Activated T-helper 1 cell treated with anti-CD3 and anti-CD28 coated beads, Interleukin-12 subunit alpha, Interleukin-12 subunit beta, Interleukin-2, Interleukin-4 antibody, amounts not matched to agents 30 ng/mL and 10 ng/mL and 1 ng/mL, durations not matched to agents 14 hours and 24 hours and 36 hours (primary cell): ENCODE data around the gene NEU3. TPM values are rescaled to one million over a fixed set of nuclear protein-coding genes. Genes with fewer than 3 reads are reported as not detected.

Source experiments
- DNase-seq: peaks from one replicate; pipeline ENCODE4 v3.0.0; 2021; ENCODE audit warnings: low spot score
- H3K27ac Mint-ChIP-seq: one replicate; pipeline ENCODE4 v1.8.0; 2021; ENCODE audit warnings: mild to moderate bottlenecking, mixed read lengths
- H3K27me3 Mint-ChIP-seq: one replicate; pipeline ENCODE4 v1.8.0; 2022; ENCODE audit warnings: mild to moderate bottlenecking, moderate library complexity, mixed read lengths; ENCODE audit not compliant: insufficient read depth
- H3K36me3 Mint-ChIP-seq: one replicate; pipeline ENCODE4 v1.8.0; 2021; ENCODE audit warnings: low read depth, mixed read lengths
- H3K4me1 Mint-ChIP-seq: one replicate; pipeline ENCODE4 v1.8.0; 2021; ENCODE audit warnings: low read depth, mixed read lengths
- H3K4me3 Mint-ChIP-seq: one replicate; pipeline ENCODE4 v1.8.0; 2021; ENCODE audit warnings: mild to moderate bottlenecking, moderate library complexity, mixed read lengths
- H3K9me3 Mint-ChIP-seq: one replicate; pipeline ENCODE4 v1.8.0; 2021; ENCODE audit warnings: mixed read lengths
- intact Hi-C: fragments of 100-400 bp; cut with micrococcal nuclease; formaldehyde crosslinking; loops from one replicate; pipeline ENCODE4 v1.15.1; 2024
- total RNA-seq: library from RNA; stranded (reverse); gene quantifications from 2 replicates; pipeline ENCODE4 v1.2.3, GENCODE V29; 2022

NEU3 gene
- total RNA-seq, 1 donor from 2014 or later, result 16.3 TPM

- Mint-ChIP-seq H3K27me3 (peaks cover 15% of the 10 kb centered on the region), H3K27ac (no peak overlapping the region), H3K9me3 (peaks cover 3% of the 10 kb centered on the region), H3K36me3 (no peaks in the 10 kb centered on the region), H3K4me3 (no peak overlapping the region), H3K4me1 (no peaks in the 10 kb centered on the region)
- intact Hi-C loops, result no loop called here
- no peak for DNase-seq
Observed at GRCh38 chr11:75059299-75059698, 70.6 kb downstream of the NEU3 start.

GRCh38 chr11:75063741-75064314 is 75.1 kb downstream of the NEU3 start:
- peaks cover 3% of the 10 kb centered on the region for H3K9me3 Mint-ChIP-seq
- intact Hi-C loops, result no loop called here
- no peak overlapping the region for H3K27ac Mint-ChIP-seq
- H3K27me3 Mint-ChIP-seq, result peaks cover 24% of the 10 kb centered on the region
- DNase-seq, result no peak
- no peak overlapping the region for H3K4me3 Mint-ChIP-seq
- H3K4me1 Mint-ChIP-seq, result no peaks in the 10 kb centered on the region
- no peaks in the 10 kb centered on the region for H3K36me3 Mint-ChIP-seq

- Mint-ChIP-seq H3K4me1 (no peaks in the 10 kb centered on the region), H3K27me3 (peaks cover 20% of the 10 kb centered on the region), H3K4me3 (no peak overlapping the region), H3K9me3 (no peaks in the 10 kb centered on the region), H3K27ac (no peak overlapping the region), H3K36me3 (no peaks in the 10 kb centered on the region)
- no peak for DNase-seq
- intact Hi-C loops, result no loop called here
Observed at GRCh38 chr11:75066061-75066460, 77.3 kb downstream of the NEU3 start.

Other genes with a start within 250 kb of the NEU3 start
- 14.8 and 15.3 TPM in 2 replicates for gene RNF169, start 240.1 kb upstream of the NEU3 start, total RNA-seq
- gene XRRA1, start 39.8 kb upstream of the NEU3 start, total RNA-seq, result 8.6 and 9.0 TPM in 2 replicates
- gene SPCS2, start 39.7 kb upstream of the NEU3 start, total RNA-seq, result 167 and 172 TPM in 2 replicates
- gene OR2AT4, start 107.9 kb downstream of the NEU3 start, total RNA-seq, result not detected in 2 replicates
- gene SLCO2B1, start 162.2 kb downstream of the NEU3 start, total RNA-seq, result not detected in 2 replicates